GM20000 (cell line): ENCODE data around the gene CUBN.

Experiments
- DNase-seq: peaks from one replicate; pipeline ENCODE4 v3.0.0; 2012; ENCODE audit warnings: low spot score
- CTCF ChIP-seq: IDR thresholded peaks from 2 replicates; pipeline ENCODE4 v1.5.1; 2012; ENCODE audit warnings: mild to moderate bottlenecking, control low read depth; ENCODE audit errors: extremely low read depth, missing control alignments

The CUBN gene

GRCh38 chr10:16913266-16913665 lies 216.3 kb downstream of the CUBN start:
- no peak for TF ChIP-seq CTCF
- no peak for DNase-seq

- DNase-seq: no peak
- no peak for TF ChIP-seq CTCF
Measured at GRCh38 chr10:16910793-16911164, 218.8 kb downstream of the CUBN start.

- DNase-seq: no peak
- TF ChIP-seq CTCF: no peak
Measured at GRCh38 chr10:16909961-16910792, 219.4 kb downstream of the CUBN start.

GRCh38 chr10:16909271-16909767 lies 220.3 kb downstream of the CUBN start:
- DNase-seq: no peak
- no peak for TF ChIP-seq CTCF

DNA sequence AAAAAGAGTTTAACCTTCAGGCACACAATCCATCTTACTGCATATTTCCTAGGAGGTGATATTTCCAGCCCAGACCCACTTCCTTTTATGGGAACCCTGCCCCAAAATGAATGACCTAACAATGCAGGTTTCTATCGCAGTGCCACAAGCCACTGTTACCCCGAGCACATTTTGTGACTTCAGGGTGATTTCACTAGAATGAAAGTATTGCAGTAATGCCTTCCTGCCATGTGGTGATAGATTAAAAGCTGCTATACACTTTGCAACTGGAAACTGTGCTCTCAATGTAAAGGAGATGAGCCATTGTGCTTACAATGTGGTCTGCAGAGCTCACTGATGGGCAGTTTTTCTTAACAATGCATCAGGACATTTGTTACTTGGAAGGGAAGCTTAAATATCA lies 221.9 kb downstream of the CUBN start:
- no peak for DNase-seq
- TF ChIP-seq CTCF: no peak

- DNase-seq: no peak
- no peak for TF ChIP-seq CTCF
Measured at GRCh38 chr10:16905320-16905719, 224.3 kb downstream of the CUBN start.

DNA sequence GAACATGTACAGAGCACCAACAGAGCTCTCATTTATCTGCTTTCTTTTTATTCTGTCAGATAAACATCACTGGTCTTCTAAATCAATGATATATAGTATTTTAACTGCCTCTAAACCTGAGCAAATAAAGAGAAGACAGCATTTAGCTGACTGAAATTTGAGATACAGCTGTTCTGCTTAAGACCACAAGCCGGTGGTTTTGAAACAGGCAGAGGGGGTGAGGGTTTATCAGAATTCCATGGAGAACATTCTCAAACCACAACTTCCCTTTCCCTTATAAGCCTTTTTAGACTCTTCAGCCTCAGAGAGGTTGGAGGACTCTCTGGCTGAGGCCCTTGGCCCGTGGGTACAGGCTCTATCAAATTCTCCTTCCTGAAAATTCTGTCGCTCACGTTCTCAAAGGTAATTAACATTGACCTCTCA lies 225.0 kb downstream of the CUBN start:
- DNase-seq: no peak
- TF ChIP-seq CTCF: no peak
